ENCODE data around the gene EDN1.
"Not testable (repeated sequence)": the region's sequence is repeated elsewhere in the genome, so short reads cannot be mapped to it uniquely, and the experiment has no call there.

The EDN1 gene

DNA sequence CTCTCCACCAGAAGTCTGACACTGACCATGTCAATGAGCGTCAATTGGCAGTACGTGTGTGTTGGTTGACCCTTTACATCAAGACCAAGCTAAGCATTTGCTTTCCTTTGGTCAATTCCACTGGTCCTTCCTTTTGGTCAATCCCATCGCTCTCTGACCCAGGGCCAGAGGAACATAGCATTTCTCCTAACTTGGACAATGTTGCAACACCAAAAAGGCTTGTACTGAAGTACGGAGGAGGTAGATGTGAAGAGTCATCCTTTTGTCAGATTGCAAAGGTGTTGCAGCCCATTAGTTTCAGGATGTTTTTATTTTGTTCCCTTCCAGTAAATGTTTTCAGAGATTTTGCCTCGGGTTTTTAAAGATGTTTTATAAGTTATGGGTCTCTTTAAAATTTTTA, 24.6 kb downstream of the EDN1 start:
- H3K4me3 ChIP-seq (ENCODE audit: low read depth, low read length) = no peak overlapping the region
- no peak for DNase-seq (ENCODE audit: low read depth)

DNA sequence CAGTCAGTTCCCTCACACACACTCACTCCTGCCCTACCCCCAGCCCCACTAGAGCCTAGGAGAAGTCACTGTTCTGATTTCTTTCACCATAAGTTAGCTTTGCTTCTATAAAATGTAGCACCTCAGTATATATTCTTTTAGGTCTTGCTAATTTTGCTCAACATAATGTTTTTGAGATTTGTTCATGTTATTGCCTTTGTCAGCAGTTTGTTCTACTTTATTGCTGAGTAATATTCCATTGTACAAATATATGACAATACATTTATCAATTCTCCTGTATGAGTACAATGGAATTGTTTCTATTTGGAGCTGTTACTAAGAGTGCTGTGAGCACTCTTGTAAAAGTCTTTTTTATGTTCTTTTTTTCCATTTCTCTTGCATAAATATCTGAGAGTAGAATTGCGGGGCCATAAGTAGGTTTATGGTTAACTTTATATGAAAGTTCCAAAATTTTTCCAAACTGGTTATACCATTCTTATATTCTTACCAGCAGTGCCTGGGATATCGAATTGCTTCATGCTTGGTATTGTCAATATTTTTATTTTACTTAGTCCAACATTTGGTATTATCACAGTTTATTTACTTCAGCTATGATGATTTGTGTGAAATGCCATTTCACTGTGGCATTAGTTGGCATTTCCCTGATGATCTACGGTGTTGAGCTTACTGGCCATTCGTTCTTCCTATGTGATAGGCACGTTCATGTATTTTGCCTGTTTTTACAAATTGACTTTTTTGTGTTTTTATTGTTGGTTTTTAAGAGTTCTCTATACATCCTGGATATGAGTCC, 25.3 kb downstream of the EDN1 start:
- H3K4me3 ChIP-seq (ENCODE audit: low read depth, low read length) = no peak overlapping the region
- no peak for DNase-seq (ENCODE audit: low read depth)

DNA sequence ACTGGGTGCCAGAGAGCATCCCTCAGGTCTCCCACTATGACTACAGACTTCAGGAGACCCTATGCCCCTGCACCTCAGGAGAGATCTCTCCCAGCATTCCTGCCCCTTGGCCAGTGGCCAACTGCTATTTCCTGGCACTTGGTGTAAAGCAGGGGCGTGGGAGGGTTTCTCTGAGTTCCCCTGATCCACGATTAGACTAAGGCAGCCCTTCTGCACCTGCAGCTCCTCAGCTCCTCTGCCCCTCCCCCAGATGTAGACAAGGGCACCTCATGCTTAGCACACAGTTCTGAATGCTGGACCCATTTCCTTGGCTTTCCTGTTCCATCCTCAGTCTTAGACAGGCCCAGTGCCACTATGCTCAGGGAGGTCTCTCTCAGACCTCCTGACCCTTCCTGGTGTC, 28.6 kb downstream of the EDN1 start:
- DNase-seq (ENCODE audit: low read depth) = no peak
- H3K4me3 ChIP-seq (ENCODE audit: low read depth, low read length) = no peak overlapping the region

DNA sequence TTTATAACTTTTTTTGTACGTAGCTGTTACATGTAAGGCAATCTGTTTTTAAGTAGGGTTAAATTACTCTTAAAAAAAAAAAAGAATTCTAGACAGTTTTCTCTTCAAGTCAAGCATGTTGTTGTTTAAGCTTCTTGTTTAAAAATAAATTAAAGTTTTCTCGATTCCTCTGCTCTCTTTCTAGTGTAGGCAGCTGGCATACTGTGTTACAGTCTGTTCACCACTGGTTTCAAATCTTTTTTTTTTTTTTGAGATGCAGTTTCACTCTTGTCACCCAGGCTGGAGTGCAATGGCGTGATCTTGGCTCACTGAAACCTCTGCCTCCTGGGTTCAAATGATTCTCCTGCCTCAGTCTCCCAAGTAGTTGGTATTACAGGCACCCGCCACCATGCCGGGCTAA, 29.9 kb downstream of the EDN1 start:
- H3K4me3 ChIP-seq (ENCODE audit: low read depth, low read length); DNase-seq (ENCODE audit: low read depth): not testable (repeated sequence)

DNA sequence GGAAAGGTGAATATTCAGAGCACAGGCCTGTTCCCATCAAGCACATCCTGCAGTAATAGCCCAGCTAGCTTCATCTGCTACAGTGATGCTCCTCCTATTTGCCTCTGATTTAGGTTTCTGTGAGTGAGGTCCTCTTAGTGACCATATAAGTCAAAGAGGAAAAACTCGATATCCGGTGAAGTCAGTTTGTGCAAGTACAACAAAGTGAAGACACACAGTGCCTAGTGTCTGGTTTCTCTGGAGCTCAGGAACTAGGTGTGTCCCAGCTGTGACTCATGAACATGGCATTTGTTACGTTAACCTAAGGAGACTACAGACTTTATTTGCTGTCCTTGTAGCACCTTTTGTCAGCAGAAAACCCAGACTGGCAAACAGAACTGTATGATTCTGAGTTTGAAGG, 33.9 kb downstream of the EDN1 start:
- no peak for DNase-seq (ENCODE audit: low read depth)
- no peak overlapping the region for H3K4me3 ChIP-seq (ENCODE audit: low read depth, low read length)

DNA sequence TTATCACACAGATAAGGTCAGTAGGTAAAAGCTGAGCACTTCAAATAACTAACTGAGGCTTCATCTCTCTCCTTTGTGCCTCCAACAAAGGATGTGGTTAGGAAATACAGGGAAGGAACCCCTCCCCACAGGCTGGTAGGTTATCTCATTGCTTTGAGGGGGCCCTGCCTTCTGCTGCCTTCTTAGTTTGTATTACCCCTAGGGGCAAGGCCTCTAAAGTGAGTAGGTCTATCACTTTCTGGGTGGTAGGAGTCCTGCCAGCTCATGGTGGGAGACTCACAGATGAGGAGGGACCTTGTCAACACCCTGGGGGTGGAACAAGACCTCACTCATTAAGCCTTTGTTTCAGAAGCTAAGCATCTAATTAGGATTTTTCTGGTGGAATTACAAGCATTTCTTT, 34.6 kb downstream of the EDN1 start:
- H3K4me3 ChIP-seq (ENCODE audit: low read depth, low read length) = no peak overlapping the region
- no peak for DNase-seq (ENCODE audit: low read depth)

DNA sequence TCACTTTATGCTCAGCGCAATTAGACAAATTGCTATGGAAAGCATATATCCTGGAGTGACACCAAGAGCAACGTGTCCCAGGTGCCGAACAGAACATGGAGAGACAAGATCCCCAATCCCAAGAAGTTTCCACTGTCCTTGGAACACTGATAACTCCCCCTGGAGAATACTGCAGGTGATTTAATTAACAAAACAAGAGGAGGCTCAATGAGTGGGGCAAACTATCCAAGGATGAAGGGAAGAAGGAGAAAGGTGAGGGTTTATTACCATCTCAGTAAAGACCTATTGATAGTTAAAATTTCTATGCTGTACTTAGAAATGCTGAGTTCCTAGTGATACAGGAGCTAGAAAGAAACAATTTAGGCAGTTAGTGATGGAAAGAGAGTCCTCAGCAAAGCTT, 35.7 kb downstream of the EDN1 start:
- H3K4me3 ChIP-seq (ENCODE audit: low read depth, low read length) = no peak overlapping the region
- DNase-seq (ENCODE audit: low read depth) = no peak

DNA sequence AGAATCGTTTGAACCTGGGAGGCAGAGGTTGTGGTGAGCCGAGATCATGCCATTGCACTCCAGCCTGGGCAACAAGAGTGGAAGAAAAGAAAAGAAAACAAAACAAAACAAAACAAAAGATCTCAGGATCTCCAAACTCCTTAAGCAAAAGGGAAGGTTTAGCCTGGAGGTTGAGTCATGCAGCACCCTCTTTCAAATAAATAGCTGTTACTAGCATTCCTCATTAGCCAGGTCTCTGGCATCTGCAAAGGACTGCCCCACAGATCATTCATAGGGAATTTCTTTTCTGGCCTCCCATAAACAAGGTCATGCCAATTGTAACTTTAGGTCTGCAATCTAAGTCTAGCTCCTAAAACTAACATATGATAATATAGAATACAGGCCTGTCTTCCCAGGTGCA, 37.2 kb downstream of the EDN1 start:
- no peak overlapping the region for H3K4me3 ChIP-seq (ENCODE audit: low read depth, low read length)
- DNase-seq (ENCODE audit: low read depth) = no peak

DNA sequence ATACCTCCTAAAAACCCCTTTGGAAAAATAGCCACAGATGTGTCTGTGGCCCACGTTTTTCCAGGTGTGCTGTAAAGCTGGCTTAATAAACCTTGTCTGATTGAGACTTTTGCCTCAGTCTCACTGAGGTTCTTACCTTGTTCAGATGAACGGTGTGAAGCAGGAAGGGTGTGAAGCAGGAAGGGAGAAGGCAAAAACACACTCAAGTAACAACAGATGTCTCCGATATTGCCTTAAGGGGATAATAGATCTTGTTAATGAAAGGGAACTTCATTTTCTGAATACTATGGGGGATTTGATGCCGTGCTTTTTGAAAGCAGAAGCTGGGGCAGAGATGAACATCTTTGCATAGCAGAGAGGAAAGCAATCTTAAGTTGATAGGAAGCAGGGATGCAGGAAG, 37.8 kb downstream of the EDN1 start:
- no peak overlapping the region for H3K4me3 ChIP-seq (ENCODE audit: low read depth, low read length)
- no peak for DNase-seq (ENCODE audit: low read depth)

DNA sequence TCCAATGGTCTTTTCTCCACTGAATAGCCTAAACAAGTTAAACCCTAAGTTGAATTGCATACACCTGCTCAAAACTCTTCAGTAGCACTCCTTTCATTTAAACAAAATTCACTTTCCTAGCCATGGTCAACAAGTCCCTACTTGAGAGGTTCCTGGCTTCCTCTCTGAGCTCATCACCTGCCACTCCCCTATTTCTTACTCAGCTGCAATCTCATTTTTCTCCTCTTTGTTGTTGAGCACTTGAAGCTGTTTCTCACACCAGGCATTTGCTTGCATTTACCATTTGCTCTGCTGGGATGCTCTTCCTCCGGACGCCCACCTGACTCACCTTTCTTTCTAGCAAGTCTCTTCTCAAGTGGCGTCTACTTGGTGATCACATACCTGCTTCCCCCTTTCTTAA, 38.5 kb downstream of the EDN1 start:
- H3K4me3 ChIP-seq (ENCODE audit: low read depth, low read length) = no peak overlapping the region
- no peak for DNase-seq (ENCODE audit: low read depth)

DNA sequence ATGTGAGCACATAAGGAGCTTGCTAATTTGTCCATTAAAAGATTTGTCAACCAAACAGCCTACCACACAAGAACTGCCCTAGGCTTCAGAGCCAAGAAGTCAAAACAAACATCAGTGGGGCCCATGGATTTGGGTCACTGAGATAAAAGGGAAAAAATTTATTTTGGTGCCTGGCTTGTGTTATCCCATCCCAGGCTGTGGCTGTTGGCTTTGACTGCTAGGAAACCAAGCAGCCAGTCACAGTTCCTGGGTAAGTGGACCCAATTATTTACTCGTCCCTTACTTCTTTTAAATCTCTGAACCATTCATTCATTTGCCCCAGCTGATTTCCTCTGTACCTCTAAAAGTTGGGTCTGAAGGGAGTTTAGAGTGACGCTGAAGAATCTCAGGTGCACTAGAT, 41.3 kb downstream of the EDN1 start:
- no peak for DNase-seq (ENCODE audit: low read depth)
- H3K4me3 ChIP-seq (ENCODE audit: low read depth, low read length) = no peak overlapping the region

DNA sequence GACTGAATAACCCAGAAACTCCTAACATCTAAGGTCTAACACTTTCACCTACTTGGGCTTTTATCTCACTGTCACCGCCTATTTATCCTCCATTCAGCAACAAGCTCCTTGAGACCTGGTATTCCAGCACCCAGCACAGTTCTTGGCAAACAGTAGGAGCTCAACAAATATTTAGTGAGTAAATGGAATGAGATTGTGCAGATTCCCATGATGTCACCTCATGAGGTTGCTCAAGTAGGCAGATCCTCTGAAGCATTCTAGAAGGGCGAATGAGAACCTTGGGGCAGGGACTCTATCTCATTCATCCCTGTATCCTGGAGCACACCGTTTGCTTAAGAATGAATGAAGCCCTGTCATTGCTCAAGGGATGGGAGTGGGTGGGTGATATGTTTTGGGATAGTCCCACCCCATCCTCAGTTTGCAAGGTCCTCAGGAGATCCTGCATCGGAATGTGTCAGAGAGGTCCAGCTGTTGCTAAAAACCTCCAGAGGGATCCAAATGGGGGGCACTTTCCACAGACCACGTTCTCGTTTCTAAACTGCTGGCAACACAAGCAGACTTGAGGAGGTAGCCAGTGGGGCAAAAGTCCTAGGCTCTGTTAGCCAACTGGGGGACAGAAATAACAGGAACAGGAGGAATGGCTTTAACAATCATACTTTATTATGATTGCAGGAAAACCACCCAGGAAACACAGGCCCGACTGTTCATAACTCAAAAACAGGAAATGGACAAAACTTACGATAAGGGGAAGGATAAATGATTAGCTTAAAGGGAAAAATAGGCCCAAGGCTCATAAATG, 42.0 kb downstream of the EDN1 start:
- no peak overlapping the region for H3K4me3 ChIP-seq (ENCODE audit: low read depth, low read length)
- DNase-seq (ENCODE audit: low read depth) = no peak

DNA sequence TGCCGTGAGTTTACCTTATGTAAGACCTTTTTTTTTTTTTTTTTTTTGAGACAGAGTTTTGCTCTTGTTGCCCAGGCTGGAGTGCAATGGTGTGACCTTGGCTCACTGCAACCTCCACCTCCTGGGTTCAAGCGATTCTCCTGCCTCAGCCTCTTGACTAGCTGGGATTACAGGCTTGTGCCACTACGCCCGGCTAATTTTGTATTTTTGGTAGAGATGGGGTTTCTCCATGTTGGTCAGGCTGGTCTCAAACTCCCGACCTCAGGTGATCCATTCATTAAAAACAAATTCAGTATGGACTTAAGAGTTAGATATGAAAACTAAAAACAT, 42.6 kb downstream of the EDN1 start:
- not testable (repeated sequence) for DNase-seq (ENCODE audit: low read depth)

DNA sequence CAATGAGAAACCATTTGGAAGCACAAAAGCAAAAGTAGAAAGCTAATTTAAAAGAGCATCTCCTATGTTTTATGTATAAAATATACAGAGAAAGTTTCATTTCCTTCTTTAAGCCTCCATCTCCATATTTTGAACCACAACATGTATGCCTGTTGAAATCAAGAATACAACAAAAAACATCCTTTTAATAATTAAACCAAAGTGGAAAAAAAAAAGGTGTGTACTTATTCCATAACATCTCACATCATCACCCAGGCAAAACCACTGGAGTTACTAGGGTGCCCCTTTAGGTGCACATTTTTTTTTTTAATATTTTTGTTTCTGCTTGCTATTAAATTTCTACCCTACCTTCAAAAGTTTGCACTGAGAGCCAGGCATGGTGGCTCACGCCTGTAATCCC, 43.0 kb downstream of the EDN1 start:
- no peak for DNase-seq (ENCODE audit: low read depth)
- no peak overlapping the region for H3K4me3 ChIP-seq (ENCODE audit: low read depth, low read length)

More for the DNA sequence above, 42.6 kb downstream of the EDN1 start:
- H3K4me3 ChIP-seq (ENCODE audit: low read depth, low read length) = not testable (repeated sequence)

DNA sequence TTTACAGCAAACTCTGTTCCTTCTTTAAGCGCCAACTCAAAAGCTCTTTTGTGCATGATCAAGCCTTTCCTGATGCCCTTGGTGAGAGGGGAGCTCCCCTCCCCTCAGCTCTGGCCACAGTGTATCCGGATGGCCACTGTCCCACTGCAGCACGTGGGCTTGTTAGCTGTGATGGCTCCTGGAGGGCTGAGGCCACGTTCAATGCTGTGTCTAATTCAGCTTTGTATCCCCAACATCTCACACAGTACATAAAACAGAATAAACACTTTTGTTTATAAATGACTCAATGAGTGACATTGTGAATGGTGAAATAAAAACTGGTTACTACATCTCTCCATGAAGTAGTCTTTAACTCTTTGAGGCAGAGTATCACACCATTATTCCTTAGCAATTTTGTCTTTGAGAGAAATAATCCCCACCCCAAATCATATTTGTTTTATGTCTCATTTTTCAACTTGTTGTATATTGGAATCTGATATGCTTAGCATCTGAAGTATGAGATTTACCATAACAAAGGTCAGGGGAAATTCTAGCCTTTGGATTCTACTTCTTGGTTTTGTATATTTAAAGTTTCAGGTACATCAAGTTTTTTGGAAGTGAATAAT, 44.5 kb downstream of the EDN1 start:
- DNase-seq (ENCODE audit: low read depth) = no peak
- no peak overlapping the region for H3K4me3 ChIP-seq (ENCODE audit: low read depth, low read length)

DNA sequence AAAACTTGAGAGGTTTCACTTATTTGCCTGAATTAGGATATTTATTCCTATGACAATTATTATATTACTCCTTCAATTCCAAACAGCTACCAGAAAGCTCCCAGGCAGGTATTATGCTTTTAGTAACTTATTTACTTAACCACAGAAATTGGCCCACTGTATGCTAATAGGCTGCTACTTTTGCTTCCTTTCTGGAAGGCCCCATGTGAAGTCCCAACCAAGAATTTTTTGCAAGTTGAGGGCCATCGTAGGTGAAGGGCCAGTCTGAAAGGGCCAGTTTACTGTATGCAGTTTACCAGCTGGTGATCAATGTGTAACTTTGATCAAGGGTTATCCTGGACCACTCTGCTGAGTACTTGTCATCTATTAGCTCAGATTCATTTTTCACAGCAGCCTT, 45.0 kb downstream of the EDN1 start:
- no peak for DNase-seq (ENCODE audit: low read depth)
- no peak overlapping the region for H3K4me3 ChIP-seq (ENCODE audit: low read depth, low read length)

DNA sequence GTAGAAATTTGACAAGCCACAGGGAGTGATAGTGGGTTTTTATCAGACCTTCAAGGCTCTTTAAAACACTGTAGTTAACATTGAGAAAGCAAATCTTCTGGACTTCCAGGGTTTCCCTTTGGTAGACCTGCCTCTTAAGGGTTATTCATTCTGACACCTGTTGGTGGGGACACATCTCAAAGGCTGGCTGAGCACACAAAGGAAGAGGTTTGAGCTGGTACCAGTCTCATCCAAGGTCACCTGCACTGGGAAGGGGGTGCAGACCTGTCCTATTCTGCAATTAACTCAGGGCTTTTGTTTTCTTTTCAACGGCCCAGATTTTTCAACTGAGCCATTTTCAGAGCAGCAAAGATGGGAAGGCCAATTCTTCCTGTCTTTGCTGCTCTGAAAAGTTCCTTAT, 45.6 kb downstream of the EDN1 start:
- H3K4me3 ChIP-seq (ENCODE audit: low read depth, low read length) = no peak overlapping the region
- DNase-seq (ENCODE audit: low read depth) = no peak

DNA sequence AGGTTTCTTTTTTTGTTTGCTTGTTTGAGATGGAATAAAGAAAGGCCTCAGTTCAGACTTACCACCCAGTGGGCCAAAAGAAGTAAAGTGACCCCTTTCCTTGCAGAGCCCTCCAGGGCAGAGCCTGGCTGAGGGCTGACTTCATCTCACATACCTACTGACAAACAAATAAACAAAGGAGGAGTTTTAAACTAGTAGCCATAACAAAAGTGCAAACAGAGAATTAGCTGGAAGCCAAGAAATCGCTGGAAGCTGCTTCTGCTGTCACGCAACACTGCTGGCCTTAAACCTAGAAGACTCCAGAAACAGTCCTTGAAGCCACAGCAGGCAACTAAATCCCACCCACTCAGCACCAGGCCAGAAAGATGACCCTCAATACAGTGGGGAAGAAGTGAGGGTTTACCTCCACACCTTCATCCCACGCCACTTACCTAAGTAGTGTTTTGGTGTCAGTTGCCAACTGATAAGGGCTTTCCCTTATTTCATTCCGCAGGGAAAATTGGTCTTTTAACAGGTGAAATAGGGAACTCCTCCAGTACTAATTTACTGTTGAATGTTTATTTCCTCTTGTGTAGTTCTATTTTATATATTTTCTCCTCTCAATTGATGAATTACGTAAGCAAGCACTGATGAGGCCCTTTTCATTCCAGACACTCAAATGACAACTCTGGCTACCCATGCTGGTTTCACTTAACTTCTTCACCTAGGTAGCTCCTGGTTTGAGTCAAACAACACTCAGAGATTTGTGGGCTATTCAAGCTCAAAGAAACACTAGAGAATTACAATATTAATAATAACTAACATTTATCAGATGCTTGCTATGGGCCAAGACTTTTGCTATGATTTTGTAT, 46.2 kb downstream of the EDN1 start:
- H3K4me3 ChIP-seq (ENCODE audit: low read depth, low read length) = no peak overlapping the region
- DNase-seq (ENCODE audit: low read depth) = no peak

DNA sequence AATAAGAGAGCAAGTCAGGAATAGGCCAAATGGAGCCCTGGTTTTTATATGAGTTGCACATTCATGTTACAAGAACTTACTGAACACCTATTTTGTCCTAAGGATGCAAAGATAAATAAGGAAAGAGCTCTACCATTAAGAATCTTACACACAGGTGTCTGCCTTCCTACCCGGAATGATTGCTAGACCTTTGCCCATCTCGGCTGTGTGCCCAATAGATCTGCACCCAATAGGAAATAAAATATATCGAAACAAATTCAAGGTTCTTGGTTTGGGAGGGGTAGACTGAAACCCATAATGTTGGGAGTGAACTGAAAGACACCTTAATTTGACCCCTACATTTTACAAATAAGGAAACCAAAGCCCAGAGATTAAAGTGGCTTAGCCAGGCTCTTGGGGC, 48.9 kb downstream of the EDN1 start:
- no peak overlapping the region for H3K4me3 ChIP-seq (ENCODE audit: low read depth, low read length)
- DNase-seq (ENCODE audit: low read depth) = no peak

Data from skeletal muscle cell (primary cell).